H54 (cell line): ENCODE measurements around the gene CDIPT.

ENCODE experiments used
- DNase-seq: peaks from one replicate; pipeline ENCODE4 v3.0.0; 2011; ENCODE audit warnings: low spot score, mixed read lengths; ENCODE audit not compliant: insufficient read length
- FAIRE-seq: peaks from 3 replicates; lab custom pipeline; 2011; peaks lifted over from hg19 to GRCh38; lab: Jason Lieb, UNC
- POLR2A ChIP-seq: IDR thresholded peaks from 2 replicates; pipeline ENCODE4 v1.6.1; 2011; ENCODE audit warnings: low read depth, mild to moderate bottlenecking, low read length

CDIPT gene

GRCh38 chr16:29820730-29821642 is 42.0 kb downstream of the CDIPT start:
- TF ChIP-seq POLR2A, result no peak
- no peak for FAIRE-seq
- DNase-seq, result no peak

- FAIRE-seq, result no peak
- DNase-seq, result no peak
These were observed 42.7 kb downstream of the CDIPT start, which contains the start of gene MVP for GRCh38 chr16:29820271-29820701. Gene MVP, plus strand, starts transcription at chr16:29820462. Its CDS starts 10,088 bp downstream, at chr16:29830550.

GRCh38 chr16:29819506-29819905 is 43.5 kb downstream of the CDIPT start:
- FAIRE-seq, result no peak
- TF ChIP-seq POLR2A, result no peak
- DNase-seq, result no peak

More at GRCh38 chr16:29820271-29820701, 42.7 kb downstream of the CDIPT start, which contains the start of gene MVP:
- peak; percentile 40; the same call in 1 of the 2 replicates for TF ChIP-seq POLR2A

- no peak for TF ChIP-seq POLR2A
- DNase-seq (no peak), FAIRE-seq (no peak)
These were observed 44.9 kb downstream of the CDIPT start for GRCh38 chr16:29818082-29818481.

- TF ChIP-seq POLR2A, result peak; percentile 52
- DNase-seq (no peak), FAIRE-seq (no peak)
These were observed 46.2 kb downstream of the CDIPT start for GRCh38 chr16:29816694-29817441.

GRCh38 chr16:29815793-29816693 is 47.0 kb downstream of the CDIPT start, which contains the start of gene PAGR1:
Gene PAGR1, plus strand, starts transcription at chr16:29816152. Its CDS starts 374 bp downstream, at chr16:29816526.
- FAIRE-seq, result peak; percentile 27
- peak; percentile 74 for TF ChIP-seq POLR2A
- DNase-seq, result peak; percentile 91

GRCh38 chr16:29815032-29815721 is 47.8 kb downstream of the CDIPT start:
- FAIRE-seq (no peak), DNase-seq (no peak)
- 0 out of 2 replicates have a peak, but pooled peaks have one; percentile 15 for TF ChIP-seq POLR2A

GRCh38 chr16:29814592-29814991 is 48.4 kb downstream of the CDIPT start:
- no peak for FAIRE-seq
- DNase-seq, result no peak
- TF ChIP-seq POLR2A, result no peak

- DNase-seq, result no peak
- no peak for TF ChIP-seq POLR2A
- no peak for FAIRE-seq
These were observed 49.1 kb downstream of the CDIPT start for GRCh38 chr16:29813644-29814562.

- DNase-seq, result no peak
- no peak for TF ChIP-seq POLR2A
- FAIRE-seq, result no peak
These were observed 50.0 kb downstream of the CDIPT start for GRCh38 chr16:29812754-29813643.
